AG04449 (cell line): ENCODE data around the gene ZNF521.

ENCODE experiments used
- CTCF ChIA-PET: fragments of 350-600 bp; formaldehyde crosslinking; extraction: SDS; loops from one replicate; lab custom pipeline; 2021; ENCODE audit warnings: antibody characterized with exemption; lab: Yijun Ruan, JAX
- POLR2A ChIA-PET: fragments of 400-600, 350-600 bp; formaldehyde crosslinking; extraction: SDS; loops from one replicate; lab custom pipeline; 2020; ENCODE audit warnings: antibody characterized with exemption, inconsistent platforms; lab: Yijun Ruan, JAX
- DNase-seq: peaks from one replicate; pipeline ENCODE4 v3.0.0-alpha.2; 2010; ENCODE audit warnings: low read depth, low spot score
- H3K4me3 ChIP-seq: 2 replicates; pipeline ENCODE4 v1.5.1; 2011; ENCODE audit warnings: low read depth, mild to moderate bottlenecking, control low read depth, low read length
- CTCF ChIP-seq: IDR thresholded peaks from one replicate; pipeline ENCODE4 v1.5.1; 2011; ENCODE audit warnings: mild to moderate bottlenecking, moderate library complexity, low read length, control low read depth, inconsistent platforms; ENCODE audit not compliant: insufficient read depth; ENCODE audit errors: missing control alignments

ZNF521 gene

GRCh38 chr18:25072205-25072604, 279.8 kb downstream of the ZNF521 start:
- no peak for TF ChIP-seq CTCF
- no peak overlapping the region for H3K4me3 ChIP-seq
- DNase-seq: no peak
- POLR2A ChIA-PET: no interaction called here
- CTCF ChIA-PET: no interaction called here

- CTCF ChIA-PET: interaction anchor here (1.4 kb wide), 1 partner anchor 277 kb away, joined by 3 read pairs; no protein-coding TSS in a partner anchor
These were observed 284.5 kb downstream of the ZNF521 start for GRCh38 chr18:25067275-25068025.

GRCh38 chr18:25066516-25066915, 285.4 kb downstream of the ZNF521 start:
- ChIA-PET POLR2A (no interaction called here), CTCF (no interaction called here)
- no peak for DNase-seq
- H3K4me3 ChIP-seq: no peak overlapping the region
- no peak for TF ChIP-seq CTCF

More at GRCh38 chr18:25067275-25068025, 284.5 kb downstream of the ZNF521 start:
- no peak for DNase-seq
- POLR2A ChIA-PET: no interaction called here
- H3K4me3 ChIP-seq: no peak overlapping the region
- TF ChIP-seq CTCF: no peak

DNA sequence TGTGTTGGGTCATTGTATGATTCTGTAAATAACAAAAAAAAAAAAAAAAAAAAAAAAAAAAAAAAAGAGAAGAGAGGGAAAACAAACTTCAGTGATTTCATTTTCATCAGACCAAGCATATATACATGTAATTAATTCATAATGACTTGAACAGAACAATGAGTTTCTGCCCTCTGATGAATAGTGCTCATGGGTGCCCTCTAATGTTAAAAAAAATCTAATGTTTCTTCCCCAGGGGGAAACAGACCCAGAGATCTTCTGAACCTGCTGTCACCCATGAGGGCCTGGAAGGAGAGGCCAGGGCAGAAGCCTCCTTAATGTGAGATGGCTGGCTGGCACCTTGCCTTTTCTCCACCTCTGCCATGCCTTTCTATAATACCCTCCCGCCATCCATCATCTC, 289.2 kb downstream of the ZNF521 start:
- ChIA-PET POLR2A (no interaction called here), CTCF (no interaction called here)
- H3K4me3 ChIP-seq: no peak overlapping the region
- no peak for DNase-seq
- TF ChIP-seq CTCF: no peak

GRCh38 chr18:25061395-25061794, 290.6 kb downstream of the ZNF521 start:
- ChIA-PET CTCF (no interaction called here), POLR2A (no interaction called here)
- TF ChIP-seq CTCF: no peak
- H3K4me3 ChIP-seq: no peak overlapping the region
- no peak for DNase-seq

GRCh38 chr18:25058521-25058920, 293.4 kb downstream of the ZNF521 start:
- no peak for DNase-seq
- no peak for TF ChIP-seq CTCF
- ChIA-PET CTCF (no interaction called here), POLR2A (no interaction called here)
- no peak overlapping the region for H3K4me3 ChIP-seq
